ENCODE results near the gene MSL3B.

- TF ChIP-seq, protein P1, sequence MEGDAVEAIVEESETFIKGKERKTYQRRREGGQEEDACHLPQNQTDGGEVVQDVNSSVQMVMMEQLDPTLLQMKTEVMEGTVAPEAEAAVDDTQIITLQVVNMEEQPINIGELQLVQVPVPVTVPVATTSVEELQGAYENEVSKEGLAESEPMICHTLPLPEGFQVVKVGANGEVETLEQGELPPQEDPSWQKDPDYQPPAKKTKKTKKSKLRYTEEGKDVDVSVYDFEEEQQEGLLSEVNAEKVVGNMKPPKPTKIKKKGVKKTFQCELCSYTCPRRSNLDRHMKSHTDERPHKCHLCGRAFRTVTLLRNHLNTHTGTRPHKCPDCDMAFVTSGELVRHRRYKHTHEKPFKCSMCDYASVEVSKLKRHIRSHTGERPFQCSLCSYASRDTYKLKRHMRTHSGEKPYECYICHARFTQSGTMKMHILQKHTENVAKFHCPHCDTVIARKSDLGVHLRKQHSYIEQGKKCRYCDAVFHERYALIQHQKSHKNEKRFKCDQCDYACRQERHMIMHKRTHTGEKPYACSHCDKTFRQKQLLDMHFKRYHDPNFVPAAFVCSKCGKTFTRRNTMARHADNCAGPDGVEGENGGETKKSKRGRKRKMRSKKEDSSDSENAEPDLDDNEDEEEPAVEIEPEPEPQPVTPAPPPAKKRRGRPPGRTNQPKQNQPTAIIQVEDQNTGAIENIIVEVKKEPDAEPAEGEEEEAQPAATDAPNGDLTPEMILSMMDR (IDR thresholded peaks at IDR 0.05), result no peak
- TF ChIP-seq REST (IDR thresholded peaks at IDR 0.05; ENCODE audit: insufficient read depth in 1 of 2, low read depth in 2 of 2, low read length in 1 of 2), result no peak
Observed at GRCh38 chr2:233817995-233818638, 50.1 kb downstream of the MSL3B start.
